Smooth muscle cell (in vitro differentiated cells): ENCODE data around the gene MYMK. TPM values are rescaled to one million over a fixed set of nuclear protein-coding genes. Genes with fewer than 3 reads are reported as not detected.

ENCODE experiments used
- DNase-seq: peaks from one replicate; lab custom pipeline; 2025; ENCODE audit not compliant: unreplicated experiment; lab: John Stamatoyannopoulos, UW
- H2AFZ ChIP-seq: fragments of 200-600 bp; sonication (generic); 2 replicates; pipeline ENCODE4 v1.6.0; 2016; ENCODE audit warnings: antibody characterized with exemption, low read depth, mild to moderate bottlenecking
- H3F3A ChIP-seq: fragments of 200-600 bp; sonication (generic); 2 replicates; pipeline ENCODE4 v1.6.0; 2017; ENCODE audit warnings: antibody characterized with exemption, low read depth
- H3K27ac ChIP-seq: fragments of 200-600 bp; sonication (generic); 2 replicates; pipeline ENCODE4 v1.5.1; 2016; ENCODE audit warnings: low read depth, mild to moderate bottlenecking
- H3K27me3 ChIP-seq: fragments of 200-600 bp; sonication (generic); 2 replicates; pipeline ENCODE4 v1.6.1; 2016; ENCODE audit warnings: low read depth, mild to moderate bottlenecking
- H3K36me3 ChIP-seq: fragments of 200-600 bp; sonication (generic); 2 replicates; pipeline ENCODE4 v1.5.1; 2016; ENCODE audit warnings: low read depth
- H3K4me1 ChIP-seq: fragments of 200-600 bp; sonication (generic); 2 replicates; pipeline ENCODE4 v1.5.1; 2016; ENCODE audit warnings: low read depth
- H3K4me2 ChIP-seq: fragments of 200-600 bp; sonication (generic); 2 replicates; pipeline ENCODE4 v1.6.0; 2016; ENCODE audit warnings: mild to moderate bottlenecking
- H3K4me3 ChIP-seq: fragments of 200-600 bp; sonication (generic); 2 replicates; pipeline ENCODE4 v1.5.1; 2016; ENCODE audit warnings: mild to moderate bottlenecking
- H3K79me2 ChIP-seq: fragments of 200-600 bp; sonication (generic); 2 replicates; pipeline ENCODE4 v1.6.0; 2016; ENCODE audit warnings: low read depth, mild to moderate bottlenecking
- H3K9ac ChIP-seq: fragments of 200-600 bp; sonication (generic); 2 replicates; pipeline ENCODE4 v1.6.0; 2016; ENCODE audit warnings: low read depth
- H3K9me3 ChIP-seq: fragments of 200-600 bp; sonication (generic); replicated peaks from 2 replicates; pipeline ENCODE4 v1.5.1; 2016; ENCODE audit warnings: low read depth
- H4K20me1 ChIP-seq: fragments of 200-600 bp; sonication (generic); 2 replicates; pipeline ENCODE4 v1.6.0; 2016; ENCODE audit warnings: low read depth
- CTCF ChIP-seq: fragments of 200-600 bp; sonication (generic); IDR thresholded peaks from 2 replicates; pipeline ENCODE4 v1.5.1; 2017; ENCODE audit warnings: borderline replicate concordance, mild to moderate bottlenecking, antibody characterized with exemption; ENCODE audit not compliant: insufficient read depth, poor library complexity, severe bottlenecking
- WGBS: methylation state at CpG from one replicate; pipeline ENCODE4 v1.1.7; 2016; ENCODE audit warnings: low lambda C conversion rate; 5-methylcytosine and 5-hydroxymethylcytosine counted together
- polyA plus RNA-seq: library from polyadenylated mRNA; unstranded; fragments of >200 nt; fragmentation: Nextera tagmentation; extraction: Ambion mirVana; gene quantifications from 2 replicates; pipeline ENCODE4 v1.2.1, GENCODE V29; 2016
- total RNA-seq: library from RNA; depleted of rRNA; stranded (reverse); fragments of >200 nt; gene quantifications from 2 replicates; pipeline ENCODE4 v1.2.3, GENCODE V29; 2014

Gene MYMK
- total and polyA plus RNA-seq, 2 experiments from 2014 or later: not detected

GRCh38 chr9:133569891-133570690 is 45.3 kb upstream of the MYMK start:
- no peak overlapping the region for H3K27ac ChIP-seq
- TF ChIP-seq CTCF: no peak
- no peaks in the 10 kb centered on the region for H3K27me3 ChIP-seq
- H2AFZ ChIP-seq: no peak overlapping the region
- DNase-seq: no peak
- 81% methylated on average over 36 of the region's 36 CpGs for WGBS
- H4K20me1 ChIP-seq: no peaks in the 10 kb centered on the region
- H3K9ac ChIP-seq: no peak overlapping the region
- no peaks in the 10 kb centered on the region for H3K9me3 ChIP-seq
- H3F3A ChIP-seq: peaks cover under 1% of the 10 kb centered on the region
- H3K79me2 ChIP-seq: no peaks in the 10 kb centered on the region
- H3K4me1 ChIP-seq: peaks cover 3% of the 10 kb centered on the region
- no peak overlapping the region for H3K4me3 ChIP-seq
- H3K36me3 ChIP-seq: no peaks in the 10 kb centered on the region
- H3K4me2 ChIP-seq: no peak overlapping the region

GRCh38 chr9:133569121-133569785 is 44.5 kb upstream of the MYMK start:
- H3K27me3 ChIP-seq: no peaks in the 10 kb centered on the region
- H3F3A ChIP-seq: peaks cover 7% of the 10 kb centered on the region
- DNase-seq: no peak
- peaks cover 3% of the 10 kb centered on the region for H3K4me1 ChIP-seq
- H3K27ac ChIP-seq: no peak overlapping the region
- H4K20me1 ChIP-seq: no peaks in the 10 kb centered on the region
- H3K4me3 ChIP-seq: no peak overlapping the region
- no peaks in the 10 kb centered on the region for H3K9me3 ChIP-seq
- H3K9ac ChIP-seq: no peak overlapping the region
- no peak overlapping the region for H3K4me2 ChIP-seq
- H3K79me2 ChIP-seq: no peaks in the 10 kb centered on the region
- 96% methylated on average over 14 of the region's 14 CpGs for WGBS
- no peak overlapping the region for H2AFZ ChIP-seq
- no peaks in the 10 kb centered on the region for H3K36me3 ChIP-seq
- TF ChIP-seq CTCF: no peak

GRCh38 chr9:133568186-133568585 is 43.4 kb upstream of the MYMK start:
- H3K27me3 ChIP-seq: no peaks in the 10 kb centered on the region
- DNase-seq: no peak
- H3K27ac ChIP-seq: no peak overlapping the region
- H3K79me2 ChIP-seq: no peaks in the 10 kb centered on the region
- peaks cover 7% of the 10 kb centered on the region for H3K4me1 ChIP-seq
- no peaks in the 10 kb centered on the region for H3K36me3 ChIP-seq
- no peak for TF ChIP-seq CTCF
- H3K9me3 ChIP-seq: no peaks in the 10 kb centered on the region
- H3K4me2 ChIP-seq: no peak overlapping the region
- no peak overlapping the region for H2AFZ ChIP-seq
- H3F3A ChIP-seq: peaks cover 7% of the 10 kb centered on the region
- H3K4me3 ChIP-seq: no peak overlapping the region
- 99% methylated on average over 22 of the region's 33 CpGs for WGBS
- no peaks in the 10 kb centered on the region for H4K20me1 ChIP-seq
- H3K9ac ChIP-seq: no peak overlapping the region
